ENCODE results near the gene TRABD.

Gene TRABD

DNA sequence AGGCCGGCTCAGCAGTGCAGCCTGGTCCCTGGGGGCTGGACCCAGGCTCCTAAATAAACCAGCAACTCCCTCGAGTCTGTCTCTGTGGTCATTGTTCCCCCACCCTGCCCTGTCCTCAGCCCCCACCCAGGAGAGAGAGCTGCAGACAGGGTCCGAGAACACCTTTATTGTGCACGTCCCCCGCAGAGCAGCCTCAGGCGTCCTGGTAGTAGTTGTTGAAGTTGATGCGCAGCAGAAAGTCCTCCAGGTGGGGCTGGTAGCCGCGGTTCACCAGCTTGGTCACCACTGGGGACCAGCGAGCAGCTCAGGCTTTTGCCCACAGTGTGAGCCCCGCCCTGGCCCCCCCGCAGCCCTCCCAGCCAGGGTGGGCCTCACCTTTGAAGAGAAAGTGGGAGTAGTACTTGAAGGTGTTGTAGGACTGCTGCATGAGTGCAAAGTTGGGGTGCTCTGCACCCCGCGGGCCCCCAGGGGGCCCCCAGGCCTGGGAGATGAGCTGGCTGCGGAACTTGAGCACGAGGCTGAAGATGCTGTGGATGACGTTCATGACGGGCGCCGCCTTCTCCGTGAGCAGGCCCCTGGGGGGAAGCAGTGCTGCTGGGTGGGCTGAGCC lies 31.9 kb downstream of the TRABD start:
- DNase-seq (ENCODE audit: low read depth): no peak

DNA sequence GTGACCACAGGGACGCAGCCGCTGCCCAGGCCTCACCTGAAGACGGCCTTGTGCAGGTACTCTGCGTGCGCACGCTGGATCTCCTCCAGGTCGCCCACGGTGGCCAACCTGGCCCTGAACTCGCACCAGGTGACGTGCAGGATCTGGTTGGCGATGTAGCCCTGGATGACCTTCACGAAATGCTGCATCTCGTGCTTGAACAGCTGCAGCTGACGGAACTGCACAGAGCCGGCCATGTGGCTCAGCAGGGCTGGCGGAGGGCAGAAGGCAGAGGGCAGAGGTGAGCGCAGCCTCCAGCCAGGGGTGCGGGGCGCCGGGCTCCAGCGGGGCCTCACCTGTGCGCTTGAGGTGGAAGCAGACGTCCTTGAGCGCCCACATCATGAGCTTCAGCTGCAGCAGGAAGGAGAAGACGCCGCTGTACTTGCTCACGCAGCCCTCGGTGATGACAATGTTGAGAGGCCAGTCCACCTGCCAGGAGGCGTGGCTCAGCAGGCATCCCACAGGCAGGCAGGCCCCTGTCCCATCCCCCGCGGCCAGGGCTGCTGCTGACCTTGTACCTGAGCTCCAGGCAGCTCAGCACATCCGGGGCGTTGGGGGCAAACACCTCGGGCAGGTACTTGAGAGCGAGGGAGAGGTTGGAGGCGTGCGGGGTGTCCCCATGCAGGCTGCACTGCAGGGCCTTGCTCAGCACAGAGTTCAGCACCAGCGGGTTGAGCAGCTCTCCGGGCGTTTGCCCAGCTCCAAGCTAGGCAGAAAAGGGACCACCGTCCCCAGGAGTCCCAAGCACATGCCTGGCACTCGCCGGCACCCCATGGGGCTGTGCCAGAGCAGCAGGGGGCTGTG lies 32.7 kb downstream of the TRABD start:
- no peak for DNase-seq (ENCODE audit: low read depth)

DNA sequence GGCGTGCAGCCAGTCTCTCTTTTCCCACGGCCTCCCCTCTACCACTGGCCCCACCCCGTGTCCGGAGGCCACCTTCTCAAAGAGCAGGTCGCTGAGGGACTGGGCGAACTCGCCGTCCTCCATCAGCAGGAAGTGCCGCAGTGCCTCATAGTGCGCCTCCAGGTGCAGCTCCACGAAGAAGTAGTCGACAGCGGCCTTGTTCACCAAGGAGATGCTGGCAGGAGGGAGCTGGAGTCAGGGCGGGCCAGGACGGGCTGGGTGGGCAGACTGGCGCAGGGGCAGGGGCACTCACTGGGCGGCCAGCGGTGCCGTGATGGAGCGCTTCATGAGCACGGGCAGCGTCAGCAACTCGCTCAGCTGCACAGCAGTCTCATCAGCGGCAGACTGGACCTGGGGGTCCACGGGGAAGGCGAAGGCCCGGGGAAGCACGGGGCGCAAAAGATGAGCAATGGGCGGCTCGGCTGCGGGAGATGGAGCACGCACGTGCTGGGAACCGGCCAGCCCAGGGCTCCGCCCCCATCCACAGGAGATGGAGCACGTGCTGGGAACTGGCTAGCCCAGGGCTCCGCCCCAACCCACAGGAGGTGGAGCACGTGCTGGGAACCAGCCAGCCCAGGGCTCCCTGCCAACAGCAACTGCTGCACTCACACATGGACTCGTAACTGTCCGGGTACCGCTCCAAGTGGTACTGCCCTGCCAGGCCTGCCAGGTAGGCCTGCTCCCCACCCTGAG lies 33.4 kb downstream of the TRABD start:
- DNase-seq (ENCODE audit: low read depth): peak; percentile 66

DNA sequence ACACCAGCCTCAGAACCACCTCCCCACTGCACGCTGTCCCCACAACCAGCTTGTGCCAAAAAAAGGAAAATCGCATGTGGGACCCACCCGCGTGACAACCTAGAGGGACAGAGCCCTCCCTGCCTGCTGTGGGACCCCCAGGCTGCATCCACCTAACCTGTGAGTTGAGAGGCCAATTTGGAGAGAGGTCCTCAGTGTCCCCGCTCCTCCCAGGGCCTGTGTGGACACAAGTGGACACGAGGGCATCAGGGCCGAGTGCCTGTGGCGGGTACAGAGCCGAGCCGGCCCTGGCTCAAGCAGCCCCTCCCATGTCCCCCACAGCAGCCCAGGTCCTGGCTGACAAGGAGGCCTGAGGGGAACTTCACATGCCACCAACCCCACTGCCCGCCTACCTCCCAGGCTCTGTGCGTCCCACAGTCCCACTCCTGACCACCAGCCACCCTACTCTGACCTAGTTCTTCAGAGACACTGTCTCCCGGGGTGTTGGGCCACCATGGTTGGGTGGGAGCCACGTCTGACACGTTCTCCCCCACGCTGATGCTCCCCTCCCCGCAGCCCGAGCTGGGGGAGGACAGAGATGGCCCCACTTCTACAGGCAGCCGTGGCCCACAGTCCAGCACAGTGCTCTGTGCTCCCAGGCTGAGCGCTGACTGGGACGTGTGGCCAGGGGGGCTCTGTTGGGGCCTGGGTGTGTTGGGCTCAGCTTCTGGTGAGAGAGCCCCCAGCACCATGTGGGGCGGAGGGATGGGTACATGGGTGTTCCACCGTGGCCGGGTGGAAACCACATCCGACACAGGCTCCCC lies 34.3 kb downstream of the TRABD start:
- no peak for DNase-seq (ENCODE audit: low read depth)

DNA sequence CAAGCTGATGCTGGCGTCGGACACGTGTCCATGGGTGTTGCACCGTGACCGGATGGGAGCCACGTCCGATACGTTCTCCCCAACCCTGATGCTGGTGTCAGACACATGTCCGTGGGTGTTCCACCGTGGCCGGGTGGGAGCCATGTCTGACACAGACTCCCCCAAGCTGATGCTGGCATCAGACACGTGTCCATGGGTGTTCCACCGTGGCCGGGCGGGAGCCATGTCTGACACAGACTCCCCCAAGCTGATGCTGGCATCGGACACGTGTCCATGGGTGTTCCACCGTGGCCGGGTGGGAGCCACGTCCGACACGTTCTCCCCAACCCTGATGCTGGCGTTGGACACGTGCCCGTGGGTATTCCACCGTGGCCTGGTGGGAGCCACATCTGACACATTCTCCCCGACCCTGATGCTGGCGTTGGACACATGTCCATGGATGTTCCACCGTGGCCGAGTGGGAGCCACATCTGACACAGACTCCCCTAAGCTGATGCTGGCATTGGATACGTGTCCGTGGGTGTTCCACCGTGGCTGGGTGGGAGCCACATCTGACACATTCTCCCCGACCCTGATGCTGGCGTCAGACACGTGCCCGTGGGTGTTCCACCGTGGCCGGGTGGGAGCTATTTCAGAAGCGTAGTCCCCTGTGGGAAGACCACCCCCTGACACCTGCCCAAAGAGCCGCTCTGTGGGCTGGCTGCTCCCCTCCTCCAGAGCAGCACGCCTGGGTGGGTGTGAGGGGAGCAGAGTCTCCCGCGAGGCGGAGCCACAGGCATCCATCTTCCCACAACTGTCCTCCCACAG lies 35.1 kb downstream of the TRABD start:
- no peak for DNase-seq (ENCODE audit: low read depth)

DNA sequence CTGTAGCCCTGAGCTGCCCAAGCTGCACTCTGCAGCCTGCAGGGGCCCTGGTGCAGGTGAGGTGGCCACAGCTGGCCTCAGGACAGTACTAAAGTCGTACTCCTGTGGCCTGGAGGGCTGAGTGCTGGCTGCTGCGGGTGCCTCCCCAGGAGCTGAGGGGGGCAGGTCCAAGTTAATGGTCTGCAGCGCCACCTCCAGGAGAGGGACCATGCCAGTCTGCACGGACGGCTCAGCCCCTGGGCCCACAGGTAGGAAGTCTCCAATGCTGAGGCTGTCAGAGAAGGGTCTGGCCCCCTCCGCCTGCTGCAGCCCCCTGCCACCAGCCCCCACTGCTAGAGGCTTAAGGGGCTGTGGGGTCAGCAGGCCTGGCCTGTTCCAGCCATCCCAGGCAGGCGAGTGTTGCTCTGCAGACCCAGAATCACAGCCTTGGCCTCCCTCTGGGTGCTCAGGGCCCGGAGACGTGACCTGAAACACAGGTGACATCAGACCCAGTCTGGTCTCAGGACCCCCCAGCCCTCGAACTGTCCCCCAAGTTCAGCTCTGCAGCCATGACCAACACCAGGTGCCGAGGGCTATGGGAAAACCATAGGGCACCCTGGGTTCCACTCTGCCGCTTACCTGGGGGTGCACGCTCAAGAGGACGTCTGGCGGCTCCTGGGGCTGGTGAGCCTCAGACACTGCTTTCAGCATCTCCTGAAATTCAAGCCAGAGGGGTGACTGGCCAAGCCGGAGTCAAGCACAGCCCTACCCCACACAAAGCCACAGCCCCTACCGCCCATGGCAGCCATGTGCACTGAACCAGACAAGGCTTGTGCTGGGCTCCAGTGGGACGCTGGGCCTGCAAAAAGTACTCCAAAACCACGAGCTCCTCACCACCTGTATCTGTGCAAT lies 35.9 kb downstream of the TRABD start:
- no peak for DNase-seq (ENCODE audit: low read depth)

DNA sequence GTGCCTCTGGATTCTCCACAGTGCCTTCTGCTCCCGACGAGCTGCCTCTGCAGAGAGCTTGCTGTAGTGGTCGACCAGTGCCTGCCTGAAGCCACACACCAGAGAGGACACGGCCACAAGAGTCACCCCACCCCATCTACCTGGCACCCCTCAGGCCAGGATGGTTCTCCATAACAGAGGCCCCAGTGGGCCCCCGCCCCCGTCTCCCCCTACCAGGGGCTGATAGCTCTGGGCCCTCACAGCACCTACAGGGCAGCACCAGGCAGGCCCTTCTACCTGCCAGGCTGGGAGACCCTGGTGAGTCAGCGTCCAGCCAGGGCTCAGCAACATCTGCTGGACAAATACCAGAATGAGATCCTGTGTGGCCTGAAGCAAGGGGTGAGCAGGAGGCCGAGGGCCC lies 36.8 kb downstream of the TRABD start:
- no peak for DNase-seq (ENCODE audit: low read depth)

DNA sequence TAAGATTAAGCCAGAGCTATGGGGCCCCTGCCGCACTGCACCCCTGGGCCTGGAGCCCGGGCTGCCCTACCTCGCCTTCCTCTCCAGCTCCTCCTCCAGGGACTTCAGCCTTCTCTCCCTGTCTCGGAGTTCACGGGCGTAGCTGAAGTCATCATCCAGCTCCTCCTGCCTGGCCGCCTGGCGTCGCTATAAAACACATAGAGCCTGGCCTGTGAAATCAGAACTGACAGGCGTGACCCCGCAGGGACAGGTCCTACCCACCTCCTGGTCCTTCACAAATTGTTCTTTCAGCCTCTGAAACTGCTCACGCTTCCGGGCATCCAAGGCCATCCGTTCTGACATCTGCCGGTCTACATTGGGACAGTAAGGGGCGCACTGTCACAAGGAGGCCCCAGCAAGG lies 38.4 kb downstream of the TRABD start:
- no peak for DNase-seq (ENCODE audit: low read depth)

DNA sequence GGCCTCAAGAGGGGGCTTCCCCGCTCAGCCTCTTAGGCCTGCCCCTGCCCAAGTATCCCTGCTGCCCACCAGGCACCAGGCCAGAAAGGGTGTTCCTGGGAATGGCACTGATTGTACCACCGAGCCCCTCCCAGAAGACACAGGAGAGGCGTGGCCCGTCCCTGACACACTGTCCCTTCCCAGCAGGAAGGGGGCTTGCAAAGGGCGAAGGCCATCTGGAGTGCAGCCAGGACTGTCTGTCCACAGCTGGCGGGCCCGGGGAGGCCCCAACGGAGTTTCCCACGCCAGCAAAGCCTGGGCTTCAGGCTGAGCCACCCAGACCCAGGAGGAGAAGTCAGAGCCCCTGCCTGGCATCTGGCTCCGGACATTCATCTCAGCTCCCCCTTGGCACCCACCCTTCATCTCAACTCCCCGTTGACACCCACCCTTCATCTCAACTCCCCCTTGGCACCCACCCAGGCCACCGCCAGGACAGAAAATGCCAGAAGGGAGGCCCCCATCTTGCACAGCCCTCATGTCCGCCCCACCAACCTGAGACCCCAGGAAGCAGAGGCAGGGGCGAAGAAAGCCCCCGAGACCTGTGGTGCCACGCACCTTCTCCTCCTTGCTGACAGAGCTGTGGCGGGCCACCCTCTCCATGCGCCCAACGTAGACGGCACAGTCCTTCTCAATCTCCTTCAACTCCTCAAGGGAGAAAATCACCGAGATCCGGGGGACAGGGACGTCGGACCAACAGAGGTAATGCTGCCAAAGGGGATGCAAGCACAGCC lies 39.7 kb downstream of the TRABD start:
- DNase-seq (ENCODE audit: low read depth): no peak

DNA sequence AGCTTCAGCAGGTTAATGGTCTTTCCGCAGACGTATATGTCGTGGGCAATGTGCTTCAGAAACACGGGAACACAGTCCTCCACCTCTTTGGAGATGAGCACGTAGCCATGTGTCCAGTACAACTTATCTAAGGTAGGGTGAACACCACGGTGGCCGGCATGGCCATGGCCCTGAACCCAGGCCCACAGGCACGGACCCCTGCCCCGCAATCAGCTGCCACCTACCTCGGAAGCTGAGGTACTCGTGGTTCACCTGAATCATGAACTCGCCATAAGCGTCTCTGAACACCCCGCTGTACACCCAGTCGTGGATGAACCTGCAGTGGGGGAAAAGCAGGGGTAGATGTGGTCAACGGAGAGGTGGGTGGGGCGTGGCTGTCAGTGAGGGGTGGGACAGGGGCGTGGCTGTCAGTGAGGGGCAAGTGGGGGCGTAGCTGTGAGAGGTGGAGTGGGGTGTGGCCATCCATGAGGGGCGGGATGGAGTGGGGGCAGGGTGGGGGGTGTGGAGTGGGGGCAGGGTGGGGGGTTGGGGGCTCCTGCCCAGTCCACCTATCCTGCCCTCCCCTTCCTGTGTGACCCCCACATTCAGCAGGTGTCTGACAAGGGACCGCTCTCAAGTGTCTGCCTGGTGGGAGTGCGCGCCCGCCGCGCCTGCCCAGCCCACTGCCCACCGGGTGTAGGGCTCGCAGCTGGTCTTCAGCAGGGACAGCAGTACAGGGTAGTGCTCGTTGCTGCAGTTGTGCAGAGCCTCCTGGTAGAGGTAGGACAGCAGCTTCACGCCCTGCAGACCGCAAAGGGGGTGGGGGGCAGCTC lies 40.6 kb downstream of the TRABD start:
- no peak for DNase-seq (ENCODE audit: low read depth)

DNA sequence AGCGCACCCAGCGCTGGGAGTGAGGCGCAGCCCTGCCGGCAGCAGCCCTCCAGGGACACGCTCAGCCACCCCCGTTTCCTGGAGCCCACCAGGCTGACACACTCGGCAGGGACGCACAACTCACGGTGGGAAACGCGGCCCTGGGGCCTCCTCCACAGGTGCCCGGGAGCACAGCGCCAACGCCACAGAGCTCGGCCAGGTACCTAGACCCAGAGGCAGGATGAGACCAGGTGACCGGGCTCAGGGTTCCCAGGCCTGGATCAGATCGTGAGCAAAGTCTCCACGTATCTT lies 41.1 kb downstream of the TRABD start:
- no peak for DNase-seq (ENCODE audit: low read depth)

DNA sequence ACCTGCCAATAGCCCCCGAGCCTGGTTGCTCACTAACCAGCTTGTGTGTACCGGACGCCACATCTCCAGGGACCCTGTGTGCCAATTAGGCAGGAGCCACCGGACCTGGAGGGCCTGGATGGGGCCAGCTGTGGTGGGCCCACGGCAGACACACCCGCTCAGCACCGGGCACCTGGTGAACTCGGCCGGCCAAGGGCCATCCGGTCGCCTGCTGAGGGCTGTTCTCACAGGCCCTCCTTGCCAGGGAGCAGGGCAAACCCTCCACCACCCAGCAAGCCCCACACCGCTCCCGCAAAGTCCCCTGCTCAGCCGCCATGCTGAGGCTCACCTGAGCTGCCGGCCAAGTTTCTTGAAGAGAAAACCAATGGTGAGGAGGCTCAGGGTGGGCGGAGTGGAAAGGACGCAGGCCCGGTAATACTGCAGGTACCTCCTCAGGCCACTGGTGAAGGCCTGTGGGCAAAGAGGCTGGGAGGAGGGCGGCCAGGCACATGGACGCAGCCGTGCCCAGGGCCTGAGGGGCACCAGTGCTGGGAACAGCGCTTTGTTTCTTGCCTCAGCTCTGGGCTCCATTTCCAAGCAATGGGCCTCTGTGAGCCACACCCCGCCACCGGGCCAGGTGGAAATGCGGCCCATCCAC lies 42.0 kb downstream of the TRABD start:
- DNase-seq (ENCODE audit: low read depth): no peak

DNA sequence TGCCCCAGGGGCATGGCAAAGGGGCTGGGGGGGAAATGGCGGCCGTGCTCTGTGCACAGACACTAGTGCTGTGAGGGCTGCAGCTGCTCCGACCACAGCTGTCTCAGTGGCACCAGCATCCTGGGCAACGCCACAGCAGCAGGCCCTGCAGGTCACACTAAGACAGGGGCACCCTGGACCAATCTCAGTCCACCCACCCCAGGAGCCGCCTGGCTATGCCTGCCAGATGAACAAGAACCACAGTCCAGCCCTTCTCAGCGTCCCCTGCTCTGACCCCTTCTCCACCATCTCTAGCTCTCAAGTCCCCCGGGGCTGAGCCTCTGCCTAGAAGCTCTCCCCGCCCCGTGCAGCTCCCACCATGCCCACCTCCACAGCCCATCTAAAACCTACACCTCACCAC lies 42.7 kb downstream of the TRABD start:
- DNase-seq (ENCODE audit: low read depth): no peak

DNA sequence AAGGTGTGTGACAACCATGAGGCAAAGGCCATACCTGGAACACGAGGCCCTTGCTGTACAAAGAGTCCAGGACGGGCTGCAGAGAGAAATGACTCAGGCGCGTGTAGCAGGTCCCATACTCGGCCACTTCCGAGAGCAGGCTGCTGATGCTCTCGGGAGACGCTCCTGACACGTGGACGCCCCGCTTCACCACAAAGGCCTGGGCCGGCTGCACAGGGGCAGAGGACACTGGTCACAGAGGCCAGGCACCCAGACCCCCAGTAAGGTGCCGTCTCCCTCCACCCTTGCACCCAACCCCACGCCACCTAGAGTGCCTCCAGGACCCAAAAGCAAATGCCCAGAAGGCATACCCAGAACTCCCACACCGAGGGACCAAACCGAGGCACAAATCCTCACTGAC lies 43.7 kb downstream of the TRABD start:
- no peak for DNase-seq (ENCODE audit: low read depth)

DNA sequence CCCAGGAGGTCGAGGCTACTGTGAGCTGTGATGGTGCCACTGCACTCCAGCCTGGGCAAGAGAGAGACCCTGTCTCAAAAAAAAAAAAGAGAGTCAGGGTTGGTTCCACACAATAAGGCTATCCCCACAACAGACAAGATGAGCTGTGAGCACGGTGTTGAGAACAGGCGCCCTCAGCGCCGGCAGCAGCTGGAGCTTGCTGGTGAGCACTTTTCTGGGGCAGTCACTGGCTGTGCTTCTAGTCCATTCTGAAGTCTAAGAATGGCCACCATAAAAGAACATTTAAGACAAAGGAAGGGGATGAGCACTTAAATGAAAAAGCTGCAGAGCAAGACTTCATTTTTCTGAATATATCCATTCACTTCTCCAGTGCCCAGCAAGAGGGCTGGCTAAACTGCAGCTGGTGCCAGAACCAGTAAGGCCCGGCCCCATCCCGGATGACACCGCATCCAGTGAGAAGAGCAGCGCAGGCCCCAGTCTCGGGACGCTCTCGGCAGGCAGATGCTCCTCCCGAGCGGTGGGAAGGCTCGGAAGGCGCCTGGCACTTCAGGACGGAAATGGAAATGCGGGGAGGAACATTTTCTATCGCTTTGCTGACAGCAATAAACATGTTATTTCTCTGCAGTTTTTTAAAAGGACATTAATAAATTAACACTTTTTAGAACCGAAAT lies 46.9 kb downstream of the TRABD start:
- DNase-seq (ENCODE audit: low read depth): no peak

DNA sequence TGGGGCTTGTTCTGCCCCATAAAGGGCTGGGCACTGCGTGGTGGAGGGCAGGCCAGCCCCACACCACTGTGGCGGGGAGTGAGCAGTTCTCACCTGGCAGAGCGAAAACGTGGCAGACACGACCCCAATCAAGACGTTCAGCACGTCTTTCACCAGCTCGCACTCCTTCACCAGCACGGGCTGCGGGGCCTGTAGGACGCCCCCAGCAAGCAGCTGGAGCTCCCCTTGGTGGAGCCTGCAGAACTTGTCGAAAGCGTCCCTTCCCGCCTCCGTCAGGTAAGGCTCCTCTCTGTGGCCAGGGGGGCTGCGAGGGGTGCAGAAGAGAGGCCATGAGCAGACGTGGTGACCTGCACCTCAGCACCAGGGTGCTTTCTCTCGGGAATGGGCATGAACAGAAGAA lies 47.5 kb downstream of the TRABD start:
- no peak for DNase-seq (ENCODE audit: low read depth)

DNA sequence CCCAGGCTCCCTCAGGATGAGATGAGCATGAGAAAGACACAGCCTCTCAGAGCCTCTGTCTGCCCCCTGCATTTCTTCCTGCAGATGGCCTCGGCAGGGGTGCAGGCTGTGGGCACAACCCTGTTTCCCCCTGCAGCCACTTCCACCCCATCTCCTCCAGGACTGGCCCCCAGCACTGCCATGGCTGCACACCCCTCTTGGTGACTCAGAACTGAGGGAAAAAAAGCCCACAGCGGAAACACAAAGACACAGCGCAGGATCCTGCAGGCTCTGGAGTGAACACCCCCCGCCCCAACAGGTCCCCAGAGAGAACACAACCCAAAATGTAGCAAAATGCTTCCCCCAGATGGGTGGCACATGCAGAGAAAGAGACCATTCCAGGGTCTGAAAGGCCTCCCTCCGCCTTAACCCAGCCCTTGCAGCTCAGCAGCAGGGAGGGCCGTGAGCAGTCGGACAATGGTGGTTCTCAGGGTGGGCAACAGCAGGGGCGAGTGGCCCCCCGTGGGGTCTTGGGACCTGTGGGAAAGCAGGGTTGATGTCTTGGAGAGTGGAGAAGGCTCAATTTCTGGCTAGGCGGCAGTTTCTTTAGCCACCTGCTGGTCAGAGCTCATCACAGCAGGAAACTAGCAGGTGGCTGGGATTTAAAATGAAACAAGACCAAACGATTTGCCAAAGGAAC lies 51.2 kb downstream of the TRABD start:
- DNase-seq (ENCODE audit: low read depth): no peak
